Panc1 (cell line): ENCODE results near the gene SZT2. TPM values are rescaled to one million over a fixed set of nuclear protein-coding genes. Genes with fewer than 3 reads are reported as not detected.

Source experiments
- ATAC-seq: fragments of 200-7000 bp; cut with Tn5 transposase; 2 replicates; pipeline ENCODE4 v1.9.1; 2020; ENCODE audit warnings: mild to moderate bottlenecking, moderate library complexity
- BruUV-seq: library from RNA; stranded (reverse); fragments of 400-500 nt; replicated peaks from 2 replicates; lab custom pipeline; 2021; lab: Mats Ljungman, UMichigan
- CTCF ChIA-PET: fragments of 300-600 bp; sonication (Branson Sonifier 250); formaldehyde crosslinking; loops from one replicate; lab custom pipeline; 2022; ENCODE audit warnings: antibody characterized with exemption; lab: Charles Lee
- POLR2A ChIA-PET: fragments of 300-600 bp; sonication (Branson Sonifier 250); formaldehyde crosslinking; loops from one replicate; lab custom pipeline; 2022; ENCODE audit warnings: antibody characterized with exemption; lab: Charles Lee
- DNase-seq: peaks from one replicate; pipeline ENCODE4 v3.0.0-alpha.2; 2010; ENCODE audit warnings: low read depth, low spot score
- H3K27ac ChIP-seq: 2 replicates; pipeline ENCODE4 v1.5.1; 2011; ENCODE audit warnings: mild to moderate bottlenecking, low read length, inconsistent platforms
- H3K27me3 ChIP-seq: fragments of 200-500 bp; sonication (Bioruptor generic); 2 replicates; pipeline ENCODE4 v1.6.0; 2014; ENCODE audit warnings: low read length, inconsistent platforms; ENCODE audit not compliant: control insufficient read depth, insufficient read depth
- H3K36me3 ChIP-seq: fragments of 200-500 bp; sonication (Bioruptor generic); 2 replicates; pipeline ENCODE4 v1.5.1; 2014; ENCODE audit warnings: inconsistent platforms, mild to moderate bottlenecking, low read length, moderate library complexity; ENCODE audit not compliant: control insufficient read depth, insufficient read depth
- H3K4me1 ChIP-seq: 2 replicates; pipeline ENCODE4 v1.5.1; 2011; ENCODE audit warnings: inconsistent platforms, mild to moderate bottlenecking, low read length, moderate library complexity; ENCODE audit not compliant: control insufficient read depth, insufficient read depth
- H3K4me3 ChIP-seq, 2 experiments: 2 replicates each; pipeline ENCODE4 v1.5.1; 2011 to 2012; ENCODE audit warnings: low read depth in 2 of 2, low read length in 2 of 2, mild to moderate bottlenecking in 2 of 2, inconsistent platforms in 1 of 2, moderate library complexity in 1 of 2
- H3K9me3 ChIP-seq: fragments of 200-500 bp; sonication (Bioruptor generic); 2 replicates; pipeline ENCODE4 v1.5.1; 2014; ENCODE audit warnings: low read depth, mild to moderate bottlenecking, inconsistent platforms, low read length, moderate library complexity; ENCODE audit not compliant: control insufficient read depth, insufficient read depth
- POLR2AphosphoS5 ChIP-seq: IDR thresholded peaks from 2 replicates; pipeline ENCODE4 v1.6.1; 2012; ENCODE audit warnings: mild to moderate bottlenecking, low read depth, low read length, moderate library complexity
- REST ChIP-seq, 2 experiments: IDR thresholded peaks; 2 replicates each; pipeline ENCODE4 v1.6.1; 2011 to 2012; ENCODE audit warnings: low read depth in 2 of 2, control low read depth in 1 of 2, low read length in 1 of 2, mild to moderate bottlenecking in 1 of 2, moderate library complexity in 1 of 2; ENCODE audit not compliant: insufficient read depth in 1 of 2
- SIN3A ChIP-seq: IDR thresholded peaks from 2 replicates; pipeline ENCODE4 v1.6.1; 2012; ENCODE audit warnings: low read depth, mild to moderate bottlenecking, low read length, moderate library complexity, borderline replicate concordance; ENCODE audit not compliant: insufficient read depth
- TCF7L2 ChIP-seq: IDR thresholded peaks from 2 replicates; pipeline ENCODE4 v1.6.1; 2011; ENCODE audit warnings: mild to moderate bottlenecking, low read depth, low read length, inconsistent platforms
- in situ Hi-C: cut with HindIII; loops from 2 replicates; pipeline ENCODE4 v1.10.0; 2016; ENCODE audit warnings: low sequenced_read_pairs, low pct_unique_long_range_greater_than_20kb
- intact Hi-C: fragments of 100-400 bp; cut with micrococcal nuclease; formaldehyde crosslinking; loops from one replicate; pipeline ENCODE4 v1.10.0; 2022; ENCODE audit not compliant: unreplicated experiment
- total RNA-seq: library from RNA; stranded (reverse); gene quantifications from one replicate; pipeline ENCODE4 v1.2.1, GENCODE V29; 2021; ENCODE audit not compliant: unreplicated experiment
- TF ChIP-seq, protein P1 (sequence below): fragments of 450-650 bp; IDR thresholded peaks from 2 replicates; pipeline ENCODE4 v1.5.1; 2017; ENCODE audit warnings: mild to moderate bottlenecking

Gene SZT2
- total RNA-seq, 1 experiment from 2014 or later = 40.2 TPM

DNA sequence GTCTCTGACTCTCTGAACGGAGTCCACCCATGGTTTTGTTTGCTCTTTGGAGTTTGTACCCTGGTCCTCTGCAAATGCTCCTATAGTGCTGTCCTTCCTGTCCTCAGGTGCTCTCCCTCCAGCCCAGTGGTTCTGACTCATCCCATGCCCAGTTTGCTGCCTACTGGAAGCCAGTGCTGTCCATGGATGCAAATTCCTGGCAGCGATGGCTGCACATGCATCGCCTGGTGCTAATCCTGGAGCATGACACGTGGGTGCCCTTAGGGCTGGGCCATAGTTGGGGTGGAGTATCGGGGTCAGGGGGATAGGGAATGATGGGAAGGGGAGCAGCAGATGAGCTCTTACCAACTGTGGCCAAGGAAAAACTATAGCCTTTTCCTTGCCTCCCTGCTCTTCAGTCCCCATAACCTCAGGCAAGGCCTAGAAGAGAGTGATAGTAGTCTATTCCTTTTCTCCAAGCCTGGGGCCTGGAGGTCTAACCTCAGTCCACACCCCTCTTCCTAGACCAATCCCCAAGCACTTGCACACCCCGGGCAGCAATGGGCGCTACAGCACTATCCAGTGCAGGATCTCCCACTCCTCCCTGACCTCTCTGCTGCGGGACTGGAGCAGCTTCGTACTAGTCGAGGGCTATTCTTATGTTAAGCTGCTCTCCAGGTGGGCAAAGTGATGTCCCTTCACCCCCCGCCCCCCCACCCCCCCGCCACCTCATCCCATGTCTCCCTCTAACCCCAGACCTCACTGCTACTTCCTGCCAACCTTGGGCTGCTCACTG is 32.5 kb downstream of the SZT2 start:
- no TSS peak for BruUV-seq
- intact Hi-C loops (no loop called here), in situ Hi-C loops (no loop called here)

DNA sequence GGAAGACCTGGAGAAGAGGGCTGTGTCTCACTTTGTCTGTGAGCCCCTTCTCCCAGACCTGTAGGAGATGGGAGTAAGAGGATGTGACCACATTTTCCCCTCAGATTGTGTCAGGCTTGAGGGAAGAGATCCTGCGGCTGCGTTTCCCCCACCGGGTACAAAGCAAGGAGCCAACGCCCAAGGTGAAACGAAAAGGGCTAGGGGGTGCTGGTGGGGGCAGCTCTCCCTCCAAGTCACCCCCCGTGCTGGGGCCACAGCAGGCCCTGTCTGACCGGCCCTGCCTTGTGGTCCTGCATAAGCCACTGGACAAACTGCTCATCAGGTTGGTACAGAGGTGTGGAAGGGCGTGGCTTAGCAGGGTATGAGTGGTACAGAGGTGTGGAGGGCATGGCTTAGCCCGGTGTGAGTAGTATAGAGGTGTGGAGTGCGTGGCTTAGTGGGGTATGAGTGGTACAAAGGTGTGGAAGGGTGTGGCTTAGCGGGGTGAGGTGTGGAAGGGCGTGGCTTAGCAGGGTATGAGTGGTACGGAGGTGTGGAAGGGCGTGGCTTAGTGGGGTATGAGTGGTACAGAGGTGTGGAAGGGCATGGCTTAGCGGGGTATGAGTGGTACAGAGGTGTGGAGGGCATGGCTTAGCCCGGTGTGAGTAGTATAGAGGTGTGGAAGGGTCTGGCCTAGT is 33.4 kb downstream of the SZT2 start:
- no peak for DNase-seq
- Histone ChIP-seq H3K36me3 (peaks cover 2% of the 10 kb centered on the region; the same call in 1 of the 2 replicates), H3K4me3 (no peak overlapping the region), H3K27ac (no peak overlapping the region), H3K9me3 (no peaks in the 10 kb centered on the region), H3K27me3 (no peaks in the 10 kb centered on the region), H3K4me1 (no peaks in the 10 kb centered on the region)
- ATAC-seq = no peak
- intact Hi-C loops (no loop called here), in situ Hi-C loops (no loop called here)
- no TSS peak for BruUV-seq
- TF ChIP-seq, protein P1, sequence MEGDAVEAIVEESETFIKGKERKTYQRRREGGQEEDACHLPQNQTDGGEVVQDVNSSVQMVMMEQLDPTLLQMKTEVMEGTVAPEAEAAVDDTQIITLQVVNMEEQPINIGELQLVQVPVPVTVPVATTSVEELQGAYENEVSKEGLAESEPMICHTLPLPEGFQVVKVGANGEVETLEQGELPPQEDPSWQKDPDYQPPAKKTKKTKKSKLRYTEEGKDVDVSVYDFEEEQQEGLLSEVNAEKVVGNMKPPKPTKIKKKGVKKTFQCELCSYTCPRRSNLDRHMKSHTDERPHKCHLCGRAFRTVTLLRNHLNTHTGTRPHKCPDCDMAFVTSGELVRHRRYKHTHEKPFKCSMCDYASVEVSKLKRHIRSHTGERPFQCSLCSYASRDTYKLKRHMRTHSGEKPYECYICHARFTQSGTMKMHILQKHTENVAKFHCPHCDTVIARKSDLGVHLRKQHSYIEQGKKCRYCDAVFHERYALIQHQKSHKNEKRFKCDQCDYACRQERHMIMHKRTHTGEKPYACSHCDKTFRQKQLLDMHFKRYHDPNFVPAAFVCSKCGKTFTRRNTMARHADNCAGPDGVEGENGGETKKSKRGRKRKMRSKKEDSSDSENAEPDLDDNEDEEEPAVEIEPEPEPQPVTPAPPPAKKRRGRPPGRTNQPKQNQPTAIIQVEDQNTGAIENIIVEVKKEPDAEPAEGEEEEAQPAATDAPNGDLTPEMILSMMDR = no peak
- TF ChIP-seq TCF7L2 (no peak), SIN3A (no peak), REST (IDR thresholded peaks at IDR 0.05; ENCODE audit: insufficient read depth in 1 of 2, low read depth in 2 of 2, low read length in 1 of 2) (no peak), POLR2AphosphoS5 (no peak)
- ChIA-PET POLR2A (no interaction called here), CTCF (no interaction called here)

More for the DNA sequence above, 32.5 kb downstream of the SZT2 start:
- TF ChIP-seq TCF7L2 (no peak), POLR2AphosphoS5 (no peak), SIN3A (no peak), REST (IDR thresholded peaks at IDR 0.05; ENCODE audit: insufficient read depth in 1 of 2, low read depth in 2 of 2, low read length in 1 of 2) (no peak)
- TF ChIP-seq, protein P1 = no peak
- peaks cover 3% of the 10 kb centered on the region; the same call in 1 of the 2 replicates for H3K36me3 ChIP-seq
- CTCF ChIA-PET = no interaction called here
- no peaks in the 10 kb centered on the region for H3K9me3 ChIP-seq
- H3K4me1 ChIP-seq = no peaks in the 10 kb centered on the region
- H3K27me3 ChIP-seq = no peaks in the 10 kb centered on the region
- no peak overlapping the region for H3K4me3 ChIP-seq
- ATAC-seq (no peak), DNase-seq (no peak)
- POLR2A ChIA-PET = no interaction called here
- H3K27ac ChIP-seq = no peak overlapping the region
